ENCODE results near the gene RIMS3.

The RIMS3 gene

GRCh38 chr1:40612345-40612831 lies 53.1 kb downstream of the RIMS3 start:
- TF ChIP-seq, protein P1, sequence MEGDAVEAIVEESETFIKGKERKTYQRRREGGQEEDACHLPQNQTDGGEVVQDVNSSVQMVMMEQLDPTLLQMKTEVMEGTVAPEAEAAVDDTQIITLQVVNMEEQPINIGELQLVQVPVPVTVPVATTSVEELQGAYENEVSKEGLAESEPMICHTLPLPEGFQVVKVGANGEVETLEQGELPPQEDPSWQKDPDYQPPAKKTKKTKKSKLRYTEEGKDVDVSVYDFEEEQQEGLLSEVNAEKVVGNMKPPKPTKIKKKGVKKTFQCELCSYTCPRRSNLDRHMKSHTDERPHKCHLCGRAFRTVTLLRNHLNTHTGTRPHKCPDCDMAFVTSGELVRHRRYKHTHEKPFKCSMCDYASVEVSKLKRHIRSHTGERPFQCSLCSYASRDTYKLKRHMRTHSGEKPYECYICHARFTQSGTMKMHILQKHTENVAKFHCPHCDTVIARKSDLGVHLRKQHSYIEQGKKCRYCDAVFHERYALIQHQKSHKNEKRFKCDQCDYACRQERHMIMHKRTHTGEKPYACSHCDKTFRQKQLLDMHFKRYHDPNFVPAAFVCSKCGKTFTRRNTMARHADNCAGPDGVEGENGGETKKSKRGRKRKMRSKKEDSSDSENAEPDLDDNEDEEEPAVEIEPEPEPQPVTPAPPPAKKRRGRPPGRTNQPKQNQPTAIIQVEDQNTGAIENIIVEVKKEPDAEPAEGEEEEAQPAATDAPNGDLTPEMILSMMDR (conservative IDR thresholded peaks at IDR 0.05; ENCODE audit: low read depth, low read length), result peak; percentile 90
- no peak for DNase-seq (ENCODE audit: low read depth)
- no peak overlapping the region for H3K4me3 ChIP-seq (ENCODE audit: low read length)

DNA sequence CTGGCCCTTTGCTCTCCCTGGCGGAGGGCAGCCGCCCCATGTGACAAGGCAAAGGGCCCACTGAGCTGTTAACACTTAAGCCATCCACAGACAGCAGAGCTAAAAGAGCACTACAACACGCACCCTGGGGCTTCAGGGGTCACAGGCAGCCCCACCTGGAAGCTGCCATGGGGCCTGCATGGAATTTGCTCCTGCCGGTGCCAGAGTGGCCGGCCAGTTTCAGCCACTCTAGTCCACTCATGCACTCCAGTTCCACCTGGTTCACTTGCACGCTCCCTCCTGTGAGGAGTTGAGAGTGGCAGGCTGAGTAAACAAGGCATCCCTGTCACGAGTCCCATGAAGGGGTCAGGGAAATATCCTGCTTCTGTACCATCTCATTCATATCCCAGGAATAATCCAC lies 55.3 kb downstream of the RIMS3 start:
- TF ChIP-seq, protein P1 (conservative IDR thresholded peaks at IDR 0.05; ENCODE audit: low read depth, low read length), result no peak

DNA sequence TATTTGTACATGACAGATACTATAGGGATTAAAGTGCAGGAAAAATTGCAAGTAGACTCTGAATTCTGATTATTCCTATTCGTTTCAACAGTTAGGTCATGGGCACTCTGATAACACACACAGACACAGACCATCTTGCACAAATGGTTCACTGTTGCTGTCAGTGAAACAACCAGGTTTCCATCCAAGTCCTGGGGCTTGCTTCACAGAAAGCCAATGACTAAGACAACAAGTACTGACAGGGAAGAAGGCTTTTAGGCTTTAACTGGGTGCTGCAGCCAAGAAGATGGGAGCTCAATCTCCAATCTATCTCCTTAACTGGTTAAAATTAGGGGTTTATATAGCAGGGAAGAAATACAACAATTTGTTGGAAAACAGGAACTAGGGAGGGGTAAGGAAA lies 57.6 kb downstream of the RIMS3 start:
- H3K4me3 ChIP-seq (ENCODE audit: low read length), result no peak overlapping the region
- TF ChIP-seq, protein P1 (conservative IDR thresholded peaks at IDR 0.05; ENCODE audit: low read depth, low read length), result no peak
- no peak for DNase-seq (ENCODE audit: low read depth)

More for the DNA sequence above, 55.3 kb downstream of the RIMS3 start:
- no peak overlapping the region for H3K4me3 ChIP-seq (ENCODE audit: low read length)
- no peak for DNase-seq (ENCODE audit: low read depth)

DNA sequence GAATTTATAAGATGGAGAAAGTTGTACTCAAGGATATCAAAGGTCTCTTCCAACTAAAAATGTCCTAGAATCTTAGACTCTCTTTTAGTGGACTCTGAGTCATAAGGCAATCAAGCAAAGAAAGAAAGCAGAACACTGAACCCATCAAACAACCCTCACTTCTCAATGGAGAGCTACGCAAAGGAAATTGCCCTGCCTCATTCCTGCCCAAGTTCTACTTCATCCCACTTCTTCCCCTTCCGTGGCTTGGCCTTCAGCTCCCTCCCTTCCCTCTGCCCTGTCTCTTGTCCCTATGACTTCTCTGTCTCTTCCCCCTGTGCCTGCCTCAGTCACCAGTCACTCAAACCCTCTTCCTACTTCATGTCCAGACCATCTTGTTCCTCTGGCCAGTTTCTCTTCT lies 58.5 kb downstream of the RIMS3 start:
- TF ChIP-seq, protein P1 (conservative IDR thresholded peaks at IDR 0.05; ENCODE audit: low read depth, low read length), result no peak
- no peak overlapping the region for H3K4me3 ChIP-seq (ENCODE audit: low read length)
- DNase-seq (ENCODE audit: low read depth), result no peak

DNA sequence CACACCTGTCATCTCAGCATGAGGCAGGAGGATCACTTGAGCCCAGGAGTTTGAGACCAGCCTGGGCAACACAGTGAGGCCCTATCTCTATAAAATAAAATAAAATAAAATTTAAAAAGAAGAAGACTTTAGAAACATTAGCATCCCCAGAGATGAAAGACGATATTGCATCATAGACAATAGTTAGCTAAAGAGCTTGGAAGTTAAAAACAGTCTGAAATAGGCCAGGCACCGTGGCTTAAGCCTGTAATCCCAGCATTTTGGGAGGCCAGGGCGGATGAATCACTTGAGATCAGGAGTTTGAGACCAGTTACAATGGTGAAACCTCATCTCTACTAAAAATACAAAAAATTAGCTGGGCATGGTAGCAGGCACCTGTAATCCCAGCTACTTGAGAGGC lies 59.3 kb downstream of the RIMS3 start:
- no peak overlapping the region for H3K4me3 ChIP-seq (ENCODE audit: low read length)
- DNase-seq (ENCODE audit: low read depth), result no peak
- TF ChIP-seq, protein P1 (conservative IDR thresholded peaks at IDR 0.05; ENCODE audit: low read depth, low read length), result no peak

DNA sequence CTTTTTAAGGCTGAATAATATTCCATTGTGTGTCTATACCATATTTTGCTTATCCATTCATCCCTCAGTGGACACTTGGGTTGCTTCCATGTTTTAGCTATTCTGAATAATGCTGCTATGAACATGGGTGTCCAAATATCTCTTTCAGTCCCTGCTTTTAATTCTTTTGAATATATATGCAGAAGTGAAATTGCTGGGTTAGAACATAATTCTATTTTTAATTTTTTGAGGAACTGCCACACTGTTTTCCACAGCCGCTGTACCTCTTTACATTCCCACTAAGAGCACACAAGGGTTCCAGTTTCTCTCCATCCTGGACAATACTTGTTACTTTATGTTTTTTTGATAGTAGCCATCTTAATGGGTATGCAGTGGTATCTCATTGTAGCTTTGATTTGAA lies 65.6 kb downstream of the RIMS3 start:
- TF ChIP-seq, protein P1 (conservative IDR thresholded peaks at IDR 0.05; ENCODE audit: low read depth, low read length), result no peak
- no peak for DNase-seq (ENCODE audit: low read depth)
- H3K4me3 ChIP-seq (ENCODE audit: low read length), result no peak overlapping the region

GRCh38 chr1:40595623-40596022 lies 69.9 kb downstream of the RIMS3 start:
- TF ChIP-seq, protein P1 (conservative IDR thresholded peaks at IDR 0.05; ENCODE audit: low read depth, low read length), result no peak
- no peak overlapping the region for H3K4me3 ChIP-seq (ENCODE audit: low read length)
- no peak for DNase-seq (ENCODE audit: low read depth)
